RWPE2 (cell line): ENCODE measurements around the gene CHRNB4.

Experiments
- ATAC-seq: fragments of 200-7000 bp; cut with Tn5 transposase; 3 replicates; pipeline ENCODE4 v1.9.1; 2021; ENCODE audit warnings: low read depth
- DNase-seq: peaks from one replicate; pipeline ENCODE4 v3.0.0-alpha.2; 2020; ENCODE audit warnings: low spot score
- H3K27ac ChIP-seq: fragments of 450-650 bp; 2 replicates; pipeline ENCODE4 v1.5.1; 2017; ENCODE audit warnings: mild to moderate bottlenecking; ENCODE audit not compliant: poor library complexity, severe bottlenecking
- H3K27me3 ChIP-seq: fragments of 250-450 bp; sonication (Bioruptor Pico); 2 replicates; pipeline ENCODE4 v1.5.1; 2021; ENCODE audit warnings: mild to moderate bottlenecking, moderate library complexity; ENCODE audit not compliant: insufficient read depth, poor library complexity, severe bottlenecking
- H3K36me3 ChIP-seq: fragments of 250-450 bp; sonication (Bioruptor Pico); 2 replicates; pipeline ENCODE4 v1.5.1; 2020; ENCODE audit warnings: low read depth, mild to moderate bottlenecking, moderate library complexity
- H3K4me1 ChIP-seq: fragments of 250-450 bp; sonication (Bioruptor Pico); 2 replicates; pipeline ENCODE4 v1.5.1; 2021; ENCODE audit warnings: mild to moderate bottlenecking, moderate library complexity; ENCODE audit not compliant: insufficient read depth, poor library complexity, severe bottlenecking
- H3K4me3 ChIP-seq: fragments of 250-450 bp; sonication (Bioruptor Pico); 2 replicates; pipeline ENCODE4 v1.5.1; 2021; ENCODE audit warnings: mild to moderate bottlenecking, moderate library complexity; ENCODE audit not compliant: severe bottlenecking
- H3K9me3 ChIP-seq: fragments of 250-450 bp; sonication (Bioruptor Pico); 2 replicates; pipeline ENCODE4 v1.5.1; 2021; ENCODE audit warnings: mild to moderate bottlenecking, moderate library complexity; ENCODE audit not compliant: severe bottlenecking
- CTCF ChIP-seq: fragments of 450-650 bp; IDR thresholded peaks from one replicate; pipeline ENCODE4 v1.5.1; 2017; ENCODE audit warnings: mild to moderate bottlenecking, moderate library complexity; ENCODE audit not compliant: poor library complexity, severe bottlenecking

Gene CHRNB4

GRCh38 chr15:78574944-78575343, 66.1 kb downstream of the CHRNB4 start:
- no peak overlapping the region for H3K4me3 ChIP-seq
- H3K9me3 ChIP-seq = no peaks in the 10 kb centered on the region
- DNase-seq (no peak), ATAC-seq (no peak)
- H3K36me3 ChIP-seq = no peaks in the 10 kb centered on the region
- no peaks in the 10 kb centered on the region for H3K27me3 ChIP-seq
- no peak overlapping the region for H3K27ac ChIP-seq
- no peak for TF ChIP-seq CTCF
- no peaks in the 10 kb centered on the region for H3K4me1 ChIP-seq
